ENCODE results near the gene SPEM1.

SPEM1 gene

GRCh38 chr17:7407485-7408251 is 12.5 kb upstream of the SPEM1 start, which contains the start of gene NLGN2:
NLGN2 (plus strand) TSS chr17:7407845; CDS start chr17:7408256, 411 bp downstream.
- no peaks in the 10 kb centered on the region for H3K9me3 ChIP-seq (ENCODE audit: control insufficient read depth, insufficient read depth, low read length)
- no peaks in the 10 kb centered on the region for H3K9me2 ChIP-seq (replicated peaks; ENCODE audit: control insufficient read depth, low read length)
- no peak within 1 kb of the TSS for H3K4me2 ChIP-seq (ENCODE audit: low read length)
- 0 out of 2 replicates have a peak, but pooled peaks cover 2% of the 10 kb centered on the region for H3F3A ChIP-seq (ENCODE audit: control insufficient read depth, insufficient read depth)
- H3K4me3 ChIP-seq (ENCODE audit: low read length), result no peak within 1 kb of the TSS
- TF ChIP-seq EZH2phosphoT487 (IDR thresholded peaks at IDR 0.05; ENCODE audit: borderline replicate concordance, low read length), result no peak
- no peak for TF ChIP-seq CTCF (IDR thresholded peaks at IDR 0.05; ENCODE audit: low read depth, low read length, poor library complexity, severe bottlenecking)
- H3K4me1 ChIP-seq (ENCODE audit: control insufficient read depth, low read length), result peaks cover 10% of the 10 kb centered on the region
- H3K79me2 ChIP-seq (ENCODE audit: control insufficient read depth, low read length), result peaks cover 9% of the 10 kb centered on the region
- H3K27ac ChIP-seq (ENCODE audit: low read depth, low read length), result no peak within 1 kb of the TSS
- 0 out of 2 replicates have a peak, but pooled peaks cover 4% of the 10 kb centered on the region for H3K36me3 ChIP-seq (ENCODE audit: control insufficient read depth, low read length)
- no peaks in the 10 kb centered on the region for H3K27me3 ChIP-seq (ENCODE audit: control insufficient read depth, low read length)
- no peaks in the 10 kb centered on the region for H4K20me1 ChIP-seq (ENCODE audit: control insufficient read depth, insufficient read depth, low read depth, low read length)

GRCh38 chr17:7408252-7408727 is 11.8 kb upstream of the SPEM1 start:
- Histone ChIP-seq H3F3A (ENCODE audit: control insufficient read depth, insufficient read depth) (0 out of 2 replicates have a peak, but pooled peaks cover 2% of the 10 kb centered on the region), H3K4me1 (ENCODE audit: control insufficient read depth, low read length) (peaks cover 4% of the 10 kb centered on the region), H3K36me3 (ENCODE audit: control insufficient read depth, low read length) (no peaks in the 10 kb centered on the region), H3K27me3 (ENCODE audit: control insufficient read depth, low read length) (no peaks in the 10 kb centered on the region), H3K4me3 (ENCODE audit: low read length) (no peak overlapping the region), H3K79me2 (ENCODE audit: control insufficient read depth, low read length) (peaks cover 2% of the 10 kb centered on the region), H3K9me2 (replicated peaks; ENCODE audit: control insufficient read depth, low read length) (no peaks in the 10 kb centered on the region), H4K20me1 (ENCODE audit: control insufficient read depth, insufficient read depth, low read depth, low read length) (no peaks in the 10 kb centered on the region), H3K9me3 (ENCODE audit: control insufficient read depth, insufficient read depth, low read length) (no peaks in the 10 kb centered on the region), H3K27ac (ENCODE audit: low read depth, low read length) (no peak overlapping the region), H3K4me2 (ENCODE audit: low read length) (no peak overlapping the region)
- TF ChIP-seq CTCF (IDR thresholded peaks at IDR 0.05; ENCODE audit: low read depth, low read length, poor library complexity, severe bottlenecking) (no peak), EZH2phosphoT487 (IDR thresholded peaks at IDR 0.05; ENCODE audit: borderline replicate concordance, low read length) (no peak)

GRCh38 chr17:7408863-7409262 is 11.3 kb upstream of the SPEM1 start:
- TF ChIP-seq EZH2phosphoT487 (IDR thresholded peaks at IDR 0.05; ENCODE audit: borderline replicate concordance, low read length) (no peak), CTCF (IDR thresholded peaks at IDR 0.05; ENCODE audit: low read depth, low read length, poor library complexity, severe bottlenecking) (no peak)
- no peak overlapping the region for H3K4me3 ChIP-seq (ENCODE audit: low read length)
- no peaks in the 10 kb centered on the region for H3K9me2 ChIP-seq (replicated peaks; ENCODE audit: control insufficient read depth, low read length)

More at GRCh38 chr17:7408863-7409262, 11.3 kb upstream of the SPEM1 start:
- Histone ChIP-seq H3K27ac (ENCODE audit: low read depth, low read length) (no peak overlapping the region), H3K79me2 (ENCODE audit: control insufficient read depth, low read length) (no peaks in the 10 kb centered on the region), H3K27me3 (ENCODE audit: control insufficient read depth, low read length) (no peaks in the 10 kb centered on the region), H3K4me2 (ENCODE audit: low read length) (no peak overlapping the region), H4K20me1 (ENCODE audit: control insufficient read depth, insufficient read depth, low read depth, low read length) (no peaks in the 10 kb centered on the region), H3F3A (ENCODE audit: control insufficient read depth, insufficient read depth) (0 out of 2 replicates have a peak, but pooled peaks cover 2% of the 10 kb centered on the region), H3K9me3 (ENCODE audit: control insufficient read depth, insufficient read depth, low read length) (no peaks in the 10 kb centered on the region), H3K4me1 (ENCODE audit: control insufficient read depth, low read length) (peaks cover 3% of the 10 kb centered on the region; the same call in 1 of the 2 replicates), H3K36me3 (ENCODE audit: control insufficient read depth, low read length) (no peaks in the 10 kb centered on the region)

All from DOHH2 (cell line).